Measurements from ENCODE around the gene ERC2. TPM values are rescaled to one million over a fixed set of nuclear protein-coding genes. Genes with fewer than 3 reads are reported as not detected.

The ERC2 gene
- total RNA-seq, 1 donor from 2014 or later, result 0.11 TPM

DNA sequence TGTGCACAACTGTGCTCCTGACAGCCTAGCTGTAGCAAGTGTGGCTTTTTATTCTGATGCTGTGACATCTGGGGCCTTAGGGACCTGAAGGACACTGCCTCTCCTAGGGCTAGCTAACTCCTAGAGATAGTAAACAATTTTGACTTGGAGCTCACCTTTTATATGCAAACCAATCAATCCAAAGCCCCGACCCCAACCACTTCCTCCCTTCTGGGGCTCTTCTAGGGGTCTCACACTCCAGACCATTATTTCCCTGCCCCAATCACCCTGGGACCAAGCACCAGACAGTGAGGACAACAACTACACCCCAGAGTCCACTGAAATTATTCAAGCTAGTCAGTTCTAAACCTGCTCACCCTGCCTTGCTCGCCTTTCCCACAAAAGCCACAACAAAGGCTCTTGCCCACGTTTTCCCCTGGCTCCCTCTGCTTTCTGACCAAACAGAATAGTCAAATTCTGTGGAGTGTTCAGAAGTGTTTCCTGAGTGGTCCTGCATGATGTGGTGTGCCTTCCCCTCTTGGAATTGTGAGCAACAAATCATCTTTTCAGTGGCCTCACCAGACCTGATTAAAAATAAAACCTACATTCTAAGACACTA lies 897.0 kb downstream of the ERC2 start:
- DNase-seq (ENCODE audit: low spot score in 2 of 2), result no peak
- Histone ChIP-seq H3K36me3 (no peaks in the 10 kb centered on the region), H3K4me1 (no peaks in the 10 kb centered on the region), H3K27ac (no peak overlapping the region), H3K4me3 (no peak overlapping the region), H3K27me3 (no peaks in the 10 kb centered on the region), H3K9me3 (no peaks in the 10 kb centered on the region)
- intact Hi-C loops (cut with DNase I), result no loop called here
- TF ChIP-seq, protein P1, sequence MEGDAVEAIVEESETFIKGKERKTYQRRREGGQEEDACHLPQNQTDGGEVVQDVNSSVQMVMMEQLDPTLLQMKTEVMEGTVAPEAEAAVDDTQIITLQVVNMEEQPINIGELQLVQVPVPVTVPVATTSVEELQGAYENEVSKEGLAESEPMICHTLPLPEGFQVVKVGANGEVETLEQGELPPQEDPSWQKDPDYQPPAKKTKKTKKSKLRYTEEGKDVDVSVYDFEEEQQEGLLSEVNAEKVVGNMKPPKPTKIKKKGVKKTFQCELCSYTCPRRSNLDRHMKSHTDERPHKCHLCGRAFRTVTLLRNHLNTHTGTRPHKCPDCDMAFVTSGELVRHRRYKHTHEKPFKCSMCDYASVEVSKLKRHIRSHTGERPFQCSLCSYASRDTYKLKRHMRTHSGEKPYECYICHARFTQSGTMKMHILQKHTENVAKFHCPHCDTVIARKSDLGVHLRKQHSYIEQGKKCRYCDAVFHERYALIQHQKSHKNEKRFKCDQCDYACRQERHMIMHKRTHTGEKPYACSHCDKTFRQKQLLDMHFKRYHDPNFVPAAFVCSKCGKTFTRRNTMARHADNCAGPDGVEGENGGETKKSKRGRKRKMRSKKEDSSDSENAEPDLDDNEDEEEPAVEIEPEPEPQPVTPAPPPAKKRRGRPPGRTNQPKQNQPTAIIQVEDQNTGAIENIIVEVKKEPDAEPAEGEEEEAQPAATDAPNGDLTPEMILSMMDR (IDR thresholded peaks at IDR 0.05), result no peak

DNA sequence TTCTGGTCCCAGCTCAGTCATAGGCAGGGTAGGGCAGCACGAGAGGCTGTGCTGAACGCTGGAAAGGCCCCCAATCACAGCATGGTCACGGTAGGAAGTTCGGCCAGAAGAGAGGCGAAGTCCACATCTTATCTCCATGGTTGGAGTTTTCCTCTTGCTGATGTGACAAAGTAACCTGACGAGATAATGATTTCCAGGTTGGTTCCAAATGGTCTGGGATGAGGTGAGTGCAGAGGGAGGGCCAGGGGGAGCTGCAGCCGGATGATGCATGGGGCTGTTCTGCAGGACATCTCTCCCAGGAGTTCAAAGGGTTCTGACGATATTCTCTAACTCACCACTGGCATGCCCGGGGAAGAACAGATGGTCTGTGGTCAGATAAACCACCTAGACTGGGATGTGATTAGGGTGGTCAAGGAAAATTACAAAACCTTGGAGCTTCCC lies 898.0 kb downstream of the ERC2 start:
- TF ChIP-seq, protein P1 (IDR thresholded peaks at IDR 0.05), result no peak
- intact Hi-C loops (cut with DNase I), result no loop called here
- no peaks in the 10 kb centered on the region for H3K27me3 ChIP-seq
- DNase-seq (ENCODE audit: low spot score in 2 of 2), result no peak
- H3K4me3 ChIP-seq, result no peak overlapping the region
- H3K9me3 ChIP-seq, result no peaks in the 10 kb centered on the region
- no peaks in the 10 kb centered on the region for H3K36me3 ChIP-seq
- no peak overlapping the region for H3K27ac ChIP-seq
- H3K4me1 ChIP-seq, result no peaks in the 10 kb centered on the region

- no peak for DNase-seq (ENCODE audit: low spot score in 2 of 2)
- Histone ChIP-seq H3K4me1 (no peaks in the 10 kb centered on the region), H3K27ac (no peak overlapping the region), H3K27me3 (no peaks in the 10 kb centered on the region), H3K36me3 (no peaks in the 10 kb centered on the region), H3K4me3 (no peak overlapping the region), H3K9me3 (no peaks in the 10 kb centered on the region)
- intact Hi-C loops (cut with DNase I), result no loop called here
- TF ChIP-seq, protein P1 (IDR thresholded peaks at IDR 0.05), result no peak
Measured at GRCh38 chr3:55569033-55569599, 899.2 kb downstream of the ERC2 start.

- no peak for DNase-seq (ENCODE audit: low spot score in 2 of 2)
- H3K4me1 ChIP-seq, result no peaks in the 10 kb centered on the region
- TF ChIP-seq, protein P1 (IDR thresholded peaks at IDR 0.05), result no peak
- no peak overlapping the region for H3K4me3 ChIP-seq
- no peaks in the 10 kb centered on the region for H3K36me3 ChIP-seq
- intact Hi-C loops (cut with DNase I), result no loop called here
- no peak overlapping the region for H3K27ac ChIP-seq
- no peaks in the 10 kb centered on the region for H3K27me3 ChIP-seq
- H3K9me3 ChIP-seq, result no peaks in the 10 kb centered on the region
Measured at GRCh38 chr3:55567615-55568014, 900.7 kb downstream of the ERC2 start.

DNA sequence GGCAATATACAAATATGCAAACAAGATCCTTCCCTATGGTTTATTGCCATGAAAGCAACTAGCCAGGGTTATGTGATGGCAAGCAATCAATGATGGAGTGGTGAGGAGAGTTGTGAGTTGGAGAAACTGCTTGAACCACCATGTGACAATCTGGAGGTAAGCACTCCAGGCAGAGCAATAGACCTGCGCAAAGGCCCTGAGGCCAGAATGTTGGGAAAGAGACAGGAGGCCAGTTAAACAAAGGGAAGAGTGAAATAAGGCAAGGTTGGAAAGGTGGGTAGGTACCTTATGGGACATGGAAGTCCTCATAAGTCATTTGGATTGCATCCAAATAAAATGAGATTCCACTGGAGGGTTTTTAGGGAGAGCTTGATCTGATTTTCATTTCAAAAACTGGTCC lies 901.1 kb downstream of the ERC2 start:
- H3K27ac ChIP-seq, result no peak overlapping the region
- intact Hi-C loops (cut with DNase I), result no loop called here
- no peaks in the 10 kb centered on the region for H3K9me3 ChIP-seq
- no peak for DNase-seq (ENCODE audit: low spot score in 2 of 2)
- H3K4me3 ChIP-seq, result no peak overlapping the region
- no peaks in the 10 kb centered on the region for H3K27me3 ChIP-seq
- H3K36me3 ChIP-seq, result no peaks in the 10 kb centered on the region
- no peaks in the 10 kb centered on the region for H3K4me1 ChIP-seq
- TF ChIP-seq, protein P1 (IDR thresholded peaks at IDR 0.05), result no peak
